ENCODE data around the gene RANBP1. TPM values are rescaled to one million over a fixed set of nuclear protein-coding genes. Genes with fewer than 3 reads are reported as not detected.

Gene RANBP1
- polyA plus RNA-seq, 4 donors, result 135 to 205 (median 183) TPM

- no peak for DNase-seq (ENCODE audit: low read depth in 4 of 4, low spot score in 3 of 4)
These were observed 28.3 kb upstream of the RANBP1 start for GRCh38 chr22:20087319-20088262.

DNA sequence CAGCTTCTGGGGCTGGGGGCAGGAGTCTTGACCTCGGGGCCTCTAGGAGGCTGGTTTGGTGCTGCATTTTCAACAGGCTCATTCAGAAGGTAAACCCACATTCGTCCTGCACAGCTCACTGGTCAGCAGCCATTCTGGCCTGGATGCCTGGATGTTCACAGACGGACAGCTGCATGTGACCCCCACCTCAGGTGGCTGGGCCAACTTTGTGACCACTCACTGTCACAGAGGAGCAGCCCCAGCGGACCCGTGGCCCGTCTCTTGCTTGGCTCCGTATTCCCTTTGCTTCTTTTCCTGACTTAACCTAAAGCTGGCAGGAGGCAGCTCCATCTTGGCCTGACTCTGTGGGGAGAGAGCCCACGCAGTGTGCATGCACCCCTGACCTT, 27.6 kb upstream of the RANBP1 start:
- DNase-seq (ENCODE audit: low read depth in 4 of 4, low spot score in 3 of 4), result no peak

- no peak for DNase-seq (ENCODE audit: low read depth in 4 of 4, low spot score in 3 of 4)
These were observed 26.5 kb upstream of the RANBP1 start for GRCh38 chr22:20089226-20089976.

DNA sequence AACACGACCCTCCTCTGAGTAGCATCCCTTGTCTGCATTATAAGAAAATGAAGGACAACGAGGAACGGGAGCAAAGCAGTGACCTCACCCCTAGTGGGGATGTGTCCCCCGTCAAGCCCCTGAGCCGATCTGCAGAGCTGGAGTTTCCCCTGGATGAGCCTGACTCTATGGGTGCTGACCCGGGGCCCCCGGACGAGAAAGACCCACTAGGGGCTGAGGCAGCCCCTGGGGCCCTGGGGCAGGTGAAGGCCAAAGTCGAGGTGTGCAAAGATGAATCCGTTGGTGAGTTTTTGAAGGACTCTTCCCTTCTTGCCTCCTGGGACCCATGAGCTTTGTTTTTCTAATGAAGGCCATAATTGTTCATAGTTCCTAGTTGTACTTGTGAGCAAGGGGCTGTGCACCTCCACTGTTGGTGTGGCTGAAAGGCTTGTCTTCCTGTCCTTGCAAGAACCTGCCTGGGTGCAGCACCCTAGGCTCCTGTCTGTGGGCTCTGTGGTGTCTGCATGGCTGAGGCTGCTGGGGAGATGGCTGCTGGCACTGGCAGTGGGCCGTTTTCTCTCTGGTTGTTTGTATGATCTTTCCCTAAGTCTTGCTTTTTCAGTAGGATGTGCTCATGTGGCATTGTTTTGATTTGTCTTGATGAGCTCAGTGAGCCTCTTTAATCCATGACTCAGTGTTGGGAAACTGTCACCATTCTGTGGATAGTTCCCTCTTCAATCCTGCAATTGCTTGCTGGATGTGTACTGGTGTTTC, 25.8 kb upstream of the RANBP1 start:
- DNase-seq (ENCODE audit: low read depth in 4 of 4, low spot score in 3 of 4), result no peak

DNA sequence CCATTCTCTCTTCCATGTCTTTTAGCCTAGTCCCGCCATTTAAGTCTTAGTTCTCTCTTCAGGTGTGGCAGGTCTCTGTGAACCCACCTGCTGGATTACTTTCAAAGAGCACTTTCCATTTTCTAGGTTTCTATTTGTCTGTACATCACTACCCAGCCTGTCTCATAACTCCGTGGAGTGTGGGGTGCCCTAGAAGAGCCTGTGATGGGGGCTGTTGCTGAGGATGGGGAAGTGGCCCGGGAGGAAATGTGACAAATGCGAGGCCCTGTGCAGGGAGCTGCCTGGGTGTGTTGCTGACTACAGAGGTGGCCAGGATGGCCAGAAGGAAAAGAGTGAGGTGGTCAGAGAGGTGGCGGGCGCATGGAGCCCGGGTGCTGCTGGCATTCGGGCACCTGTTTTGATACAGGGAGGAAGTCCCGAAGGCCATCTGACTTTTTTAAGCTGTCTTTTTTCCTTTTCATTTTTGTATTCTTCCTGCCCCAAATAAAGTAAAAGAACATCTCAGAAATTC, 25.1 kb upstream of the RANBP1 start:
- DNase-seq (ENCODE audit: low read depth in 4 of 4, low spot score in 3 of 4), result no peak

- no peak for DNase-seq (ENCODE audit: low read depth in 4 of 4, low spot score in 3 of 4)
These were observed 24.0 kb upstream of the RANBP1 start for GRCh38 chr22:20091690-20092476.

DNA sequence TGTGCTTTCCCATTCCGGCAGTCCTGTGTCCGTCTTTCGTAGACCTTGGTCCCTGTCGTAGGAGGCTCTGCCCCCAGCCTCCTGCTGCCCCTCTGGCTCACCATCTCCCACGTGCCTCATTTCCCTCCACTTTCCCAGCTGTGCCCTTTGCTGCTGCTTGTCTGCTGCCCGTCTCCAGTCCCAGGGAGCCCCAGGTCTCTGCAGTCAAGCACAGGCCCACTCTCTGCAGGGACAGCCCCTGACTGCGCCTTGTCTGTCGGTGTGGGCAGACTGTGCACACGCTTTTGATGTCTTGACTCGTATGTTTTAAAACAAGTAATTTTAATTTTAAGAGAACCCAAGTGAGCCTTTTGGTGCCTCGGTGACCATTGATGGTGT, 23.4 kb upstream of the RANBP1 start:
- DNase-seq (ENCODE audit: low read depth in 4 of 4, low spot score in 3 of 4), result no peak

- DNase-seq (ENCODE audit: low read depth in 4 of 4, low spot score in 3 of 4), result no peak
These were observed 22.3 kb upstream of the RANBP1 start for GRCh38 chr22:20093418-20094196.

- DNase-seq (ENCODE audit: low read depth in 4 of 4, low spot score in 3 of 4), result no peak
These were observed 21.6 kb upstream of the RANBP1 start for GRCh38 chr22:20094197-20094807.

DNA sequence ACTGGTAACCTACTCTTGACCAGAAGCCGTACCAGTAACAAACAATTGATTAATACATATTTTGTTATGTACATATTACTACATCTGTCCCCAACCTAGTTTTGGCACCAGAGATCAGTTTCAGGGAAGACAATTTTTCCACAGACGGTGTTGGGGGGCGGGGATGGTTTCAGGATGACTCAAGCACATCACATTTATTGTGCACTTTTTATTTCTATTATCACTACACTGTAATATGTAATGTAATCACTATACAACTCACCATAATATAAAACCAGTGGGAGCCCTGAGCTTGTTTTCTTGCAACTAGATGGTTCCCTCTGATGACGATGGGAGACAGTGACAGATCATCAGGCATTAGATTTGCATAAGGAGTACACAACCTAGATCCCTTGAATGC, 20.4 kb upstream of the RANBP1 start:
- DNase-seq (ENCODE audit: low read depth in 4 of 4, low spot score in 3 of 4), result no peak

DNA sequence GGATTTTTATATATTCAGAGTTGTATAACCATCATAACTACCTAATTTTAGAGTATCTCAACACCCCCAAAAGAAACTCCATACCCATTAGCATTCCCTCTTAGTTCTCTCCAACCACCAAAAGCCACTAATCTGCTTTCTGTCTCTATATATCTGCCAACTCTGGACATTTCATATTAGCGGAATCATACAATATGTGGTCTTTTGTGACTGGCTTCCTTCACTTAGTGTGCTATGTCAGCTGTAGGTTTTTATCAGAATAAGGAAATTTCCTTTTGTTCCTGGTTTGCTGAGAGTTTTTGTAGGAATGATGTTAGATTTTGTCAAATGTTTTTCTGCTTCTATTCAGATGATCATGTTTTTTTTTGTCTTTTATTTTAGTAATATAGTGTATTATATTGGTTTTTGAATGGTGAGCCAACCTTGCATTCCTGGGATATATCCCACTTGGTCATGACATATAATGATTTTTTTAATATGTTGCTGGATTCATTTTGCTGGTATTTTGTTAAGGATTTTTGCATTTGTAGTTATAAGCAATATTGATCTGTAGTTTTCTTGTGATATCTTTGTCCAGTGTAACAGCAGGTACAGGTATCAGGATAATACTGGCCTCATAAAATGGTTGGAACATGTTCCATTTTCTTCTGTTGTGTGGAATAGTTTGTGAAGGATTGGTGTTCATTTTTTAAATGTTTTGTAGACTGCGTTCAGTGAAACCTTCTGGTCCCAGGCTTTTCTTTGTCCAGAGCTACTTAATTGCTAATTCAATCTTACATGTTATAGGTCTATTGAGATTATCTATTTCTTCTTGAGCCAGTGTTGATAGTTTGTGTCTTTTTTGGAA, 19.1 kb upstream of the RANBP1 start:
- no peak for DNase-seq (ENCODE audit: low read depth in 4 of 4, low spot score in 3 of 4)

DNA sequence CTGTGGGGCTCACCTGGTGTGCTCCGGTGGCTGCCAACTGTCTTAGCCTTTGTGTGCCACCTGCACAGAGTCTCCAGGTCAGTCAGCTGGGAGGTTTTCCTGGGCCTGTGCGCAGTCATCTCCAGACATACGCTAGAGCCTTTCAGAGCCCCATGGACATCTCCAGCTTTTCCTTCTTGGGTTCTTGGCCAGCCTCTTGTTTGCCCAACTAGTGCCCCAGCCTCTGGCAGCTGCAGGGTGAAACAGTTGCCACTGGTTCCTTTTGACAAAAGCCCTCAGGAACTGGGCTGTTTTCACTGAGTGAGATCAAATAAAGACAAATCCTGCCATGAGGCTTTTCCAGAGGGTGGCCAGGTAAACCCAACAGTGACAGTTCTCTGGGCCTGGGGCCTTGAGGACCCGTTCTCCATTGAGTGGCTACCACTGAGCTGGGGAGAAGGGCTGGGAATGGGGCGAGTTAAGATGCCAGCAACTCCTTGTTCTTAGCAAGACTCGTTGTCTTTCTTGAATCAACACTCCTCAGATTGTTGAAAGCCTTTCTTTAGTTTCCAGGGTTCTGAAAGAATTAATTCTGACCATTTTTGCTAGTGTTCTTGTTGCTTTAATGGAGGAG, 16.7 kb upstream of the RANBP1 start:
- DNase-seq (ENCODE audit: low read depth in 4 of 4, low spot score in 3 of 4), result no peak

DNA sequence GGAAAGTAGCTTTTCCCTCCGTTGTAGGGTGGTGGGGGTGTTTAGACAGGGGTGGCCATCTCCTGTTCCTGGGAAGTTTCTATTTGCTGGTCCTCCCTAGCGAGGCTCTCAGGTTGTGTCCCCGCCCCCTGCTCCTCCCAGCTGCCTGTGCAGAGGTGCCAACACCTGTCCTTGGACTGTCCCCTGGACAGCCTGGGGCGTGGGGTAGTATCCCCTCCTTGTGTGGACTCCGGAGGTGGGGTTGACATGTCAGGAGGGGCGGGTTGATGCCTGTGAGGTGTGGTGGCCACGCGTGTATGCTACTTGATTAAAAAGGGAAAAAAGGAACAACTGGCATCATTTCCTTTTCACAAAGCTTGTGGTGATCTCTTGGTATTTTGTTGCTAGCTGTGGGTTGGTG, 14.3 kb upstream of the RANBP1 start:
- DNase-seq (ENCODE audit: low read depth in 4 of 4, low spot score in 3 of 4), result no peak

DNA sequence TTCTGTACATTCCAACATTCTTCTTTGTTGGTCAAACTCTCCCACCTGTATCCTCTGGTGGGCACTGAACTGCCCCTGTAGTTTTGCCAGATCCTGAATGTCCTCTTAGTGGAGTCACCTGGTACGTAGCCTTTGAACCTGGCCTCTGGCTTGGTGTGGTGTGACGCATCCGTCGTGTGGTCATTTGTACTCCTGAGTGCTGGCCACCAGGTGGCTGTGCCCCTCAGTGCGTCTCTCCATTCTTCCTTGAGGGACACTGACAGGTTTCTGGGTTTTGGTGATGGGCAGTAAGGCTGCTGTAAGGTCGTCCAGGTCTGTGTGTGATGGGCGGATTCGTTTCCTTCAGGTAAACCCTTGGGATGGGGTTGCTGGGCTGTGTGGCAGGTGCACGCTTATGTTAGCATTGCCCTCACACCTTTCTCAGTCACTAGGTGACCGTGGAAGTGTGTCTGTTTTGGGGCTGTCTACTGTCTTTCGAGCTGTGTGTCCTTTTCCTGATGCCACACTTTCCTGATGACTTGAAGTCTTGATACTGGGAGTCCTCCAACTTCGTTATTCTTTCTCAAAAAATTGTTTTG, 13.6 kb upstream of the RANBP1 start:
- DNase-seq (ENCODE audit: low read depth in 4 of 4, low spot score in 3 of 4), result no peak

DNA sequence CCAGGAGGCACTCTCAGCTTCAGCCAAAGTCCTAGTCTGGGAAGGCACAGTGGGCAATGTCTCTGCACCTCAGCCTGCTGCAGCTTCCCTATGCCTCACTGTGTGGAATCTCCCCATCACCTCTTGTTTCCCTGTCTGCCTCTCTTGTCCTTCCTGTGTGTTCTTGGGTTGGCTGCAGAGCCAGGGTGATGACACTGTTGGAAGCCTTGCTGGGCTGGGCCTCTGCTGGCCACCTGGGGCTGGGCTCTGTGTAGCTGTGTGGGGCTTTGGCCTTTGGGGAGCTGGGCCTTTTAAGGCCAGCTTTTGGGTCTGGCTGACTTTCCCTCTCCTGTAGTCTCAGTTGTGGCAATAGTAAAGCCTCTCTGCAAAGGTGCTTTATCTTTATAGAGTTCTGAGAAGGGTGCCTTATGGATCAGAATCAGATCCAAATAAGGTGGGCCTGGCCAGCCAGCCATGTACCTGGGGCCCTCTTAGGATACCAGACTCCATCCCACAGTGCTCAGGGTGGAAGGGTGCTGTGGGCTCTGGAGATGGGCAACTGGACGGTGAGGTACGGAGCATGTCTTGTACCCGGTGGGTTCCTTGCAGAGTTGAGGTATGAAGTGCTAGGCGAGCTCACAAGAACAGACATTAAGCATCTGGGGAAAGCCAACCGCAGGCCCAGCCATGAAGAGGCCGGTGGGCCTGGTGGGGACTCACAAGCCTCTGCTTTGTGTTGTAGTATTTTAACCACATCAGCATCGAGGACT, 10.3 kb upstream of the RANBP1 start:
- DNase-seq (ENCODE audit: low read depth in 4 of 4, low spot score in 3 of 4), result no peak

GRCh38 chr22:20106205-20106848, 9.6 kb upstream of the RANBP1 start:
- no peak for DNase-seq (ENCODE audit: low read depth in 4 of 4, low spot score in 3 of 4)
